ENCODE results near the gene PGAP2. TPM values are rescaled to one million over a fixed set of nuclear protein-coding genes. Genes with fewer than 3 reads are reported as not detected.
A peak's percentile ranks its signal among the peaks of the same experiment; 100 is the strongest.
"Not testable (repeated sequence)": the region's sequence is repeated elsewhere in the genome, so short reads cannot be mapped to it uniquely, and the experiment has no call there.

PGAP2 gene
- total RNA-seq, 1 donor from 2014 or later: 26.3 TPM

GRCh38 chr11:3781423-3781822, 26.9 kb upstream of the PGAP2 start:
- TF ChIP-seq CTCF (IDR thresholded peaks at IDR 0.05; ENCODE audit: insufficient read depth, low read length, severe bottlenecking): no peak
- peak; percentile 64 for DNase-seq (ENCODE audit: low read depth)
- no peaks in the 10 kb centered on the region for H3K27me3 ChIP-seq (ENCODE audit: control insufficient read depth, insufficient read depth, low read length)
- H3K4me3 ChIP-seq (ENCODE audit: low read depth, low read length): no peak overlapping the region
- FAIRE-seq: no peak
- peaks cover 10% of the 10 kb centered on the region for H3K36me3 ChIP-seq (ENCODE audit: control insufficient read depth, insufficient read depth, low read length)

GRCh38 chr11:3782963-3783362, 25.4 kb upstream of the PGAP2 start:
- DNase-seq (ENCODE audit: low read depth) (no peak), FAIRE-seq (no peak)
- TF ChIP-seq CTCF (IDR thresholded peaks at IDR 0.05; ENCODE audit: insufficient read depth, low read length, severe bottlenecking): no peak
- Histone ChIP-seq H3K4me3 (ENCODE audit: low read depth, low read length) (no peak overlapping the region), H3K27me3 (ENCODE audit: control insufficient read depth, insufficient read depth, low read length) (no peaks in the 10 kb centered on the region), H3K36me3 (ENCODE audit: control insufficient read depth, insufficient read depth, low read length) (peaks cover 10% of the 10 kb centered on the region)

GRCh38 chr11:3783611-3784010, 24.7 kb upstream of the PGAP2 start:
- no peak overlapping the region for H3K4me3 ChIP-seq (ENCODE audit: low read depth, low read length)
- no peak for TF ChIP-seq CTCF (IDR thresholded peaks at IDR 0.05; ENCODE audit: insufficient read depth, low read length, severe bottlenecking)
- FAIRE-seq: no peak

GRCh38 chr11:3786781-3787428, 21.5 kb upstream of the PGAP2 start:
- FAIRE-seq (no peak), DNase-seq (ENCODE audit: low read depth) (no peak)
- Histone ChIP-seq H3K27me3 (ENCODE audit: control insufficient read depth, insufficient read depth, low read length) (no peaks in the 10 kb centered on the region), H3K36me3 (ENCODE audit: control insufficient read depth, insufficient read depth, low read length) (peaks cover 2% of the 10 kb centered on the region), H3K4me3 (ENCODE audit: low read depth, low read length) (no peak overlapping the region)
- TF ChIP-seq CTCF (IDR thresholded peaks at IDR 0.05; ENCODE audit: insufficient read depth, low read length, severe bottlenecking): no peak

More at GRCh38 chr11:3783611-3784010, 24.7 kb upstream of the PGAP2 start:
- Histone ChIP-seq H3K27me3 (ENCODE audit: control insufficient read depth, insufficient read depth, low read length) (no peaks in the 10 kb centered on the region), H3K36me3 (ENCODE audit: control insufficient read depth, insufficient read depth, low read length) (peaks cover 6% of the 10 kb centered on the region)
- no peak for DNase-seq (ENCODE audit: low read depth)

- not testable (repeated sequence) for H3K36me3 ChIP-seq (ENCODE audit: control insufficient read depth, insufficient read depth, low read length); DNase-seq (ENCODE audit: low read depth); H3K4me3 ChIP-seq (ENCODE audit: low read depth, low read length); H3K27me3 ChIP-seq (ENCODE audit: control insufficient read depth, insufficient read depth, low read length); FAIRE-seq
These were observed 14.0 kb upstream of the PGAP2 start for GRCh38 chr11:3794387-3794786.

- FAIRE-seq (no peak), DNase-seq (ENCODE audit: low read depth) (no peak)
- H3K36me3 ChIP-seq (ENCODE audit: control insufficient read depth, insufficient read depth, low read length): peaks cover 9% of the 10 kb centered on the region
- H3K4me3 ChIP-seq (ENCODE audit: low read depth, low read length): peak overlapping the region; percentile 98
- no peaks in the 10 kb centered on the region for H3K27me3 ChIP-seq (ENCODE audit: control insufficient read depth, insufficient read depth, low read length)
- TF ChIP-seq CTCF (IDR thresholded peaks at IDR 0.05; ENCODE audit: insufficient read depth, low read length, severe bottlenecking): no peak
These were observed 13.0 kb upstream of the PGAP2 start for GRCh38 chr11:3795131-3796001.

Data from bronchial epithelial cell (primary cell).